ENCODE data around the gene RASSF7. TPM values are rescaled to one million over a fixed set of nuclear protein-coding genes. Genes with fewer than 3 reads are reported as not detected.

The RASSF7 gene
- total and polyA plus RNA-seq, 2 of the 8 experiments (the other 6 are each of a cell fraction or from before 2014, with no cell fraction given): 22.3 to 43.9 TPM

DNA sequence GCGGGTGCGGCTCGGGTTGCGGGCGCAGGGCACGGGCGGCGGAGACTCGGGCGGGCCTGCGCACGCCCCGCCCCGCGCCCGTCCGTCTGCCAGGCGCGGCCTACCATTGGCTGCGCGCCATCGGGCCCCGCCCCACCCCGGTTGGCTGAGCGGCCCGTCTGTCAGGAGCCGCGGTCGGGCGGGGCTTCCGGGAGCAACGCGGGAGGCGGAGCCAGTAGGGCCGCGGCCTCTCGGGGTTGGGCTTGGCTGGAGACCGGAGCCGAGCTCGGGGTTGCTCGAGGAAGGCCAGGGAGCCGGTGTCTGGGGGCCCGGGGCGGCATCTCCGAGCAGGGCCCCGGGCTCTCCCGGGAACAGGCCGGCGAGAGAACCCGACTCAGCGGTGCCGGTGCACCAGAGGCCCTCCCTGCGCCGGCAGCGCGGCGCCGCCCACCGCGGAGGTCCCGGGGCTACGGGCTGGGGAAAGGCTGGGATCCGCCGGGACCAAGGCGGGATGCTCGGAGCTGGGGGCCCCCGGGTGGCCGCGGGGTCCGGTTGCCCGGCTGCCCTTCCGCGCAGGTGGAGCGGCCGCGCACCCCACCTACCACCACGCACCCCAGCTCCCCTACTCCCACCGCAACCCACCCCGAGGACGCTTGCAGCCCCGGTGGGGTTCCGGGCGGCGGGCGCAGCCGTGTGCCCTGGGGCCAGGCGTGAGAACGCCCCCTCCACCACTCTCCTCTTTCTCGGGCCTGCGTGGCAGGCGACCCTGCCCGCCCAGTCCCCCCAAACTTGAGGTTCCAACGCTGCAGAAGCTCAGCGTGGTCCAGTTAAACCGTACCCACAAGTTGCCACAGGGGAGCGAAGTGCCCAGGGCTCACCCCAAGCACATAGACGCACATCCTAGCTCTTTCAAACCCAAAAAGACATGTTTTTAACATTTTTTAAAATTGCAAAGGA lies 25.0 kb upstream of the RASSF7 start, which contains the start of gene HRAS (continued):
- TF ChIP-seq TBP (IDR thresholded peaks at IDR 0.05; ENCODE audit: low read depth, low read length) (peak; percentile 54; the same call in 1 of the 2 replicates), FOSL1 (IDR thresholded peaks at IDR 0.05; ENCODE audit: insufficient read depth, low read depth, low read length) (0 out of 2 replicates have a peak, but pooled peaks have one; percentile 28), CREB1 (IDR thresholded peaks at IDR 0.05) (peak; percentile 45), CHD2 (IDR thresholded peaks at IDR 0.05; ENCODE audit: low read length) (peak; percentile 86), SUZ12 (IDR thresholded peaks at IDR 0.05; ENCODE audit: low read length) (0 out of 2 replicates have a peak, but pooled peaks have one; percentile 9), POU5F1 (IDR thresholded peaks at IDR 0.05; ENCODE audit: low read depth, low read length) (no peak), CBX5 (IDR thresholded peaks at IDR 0.05; ENCODE audit: low read depth, low read length) (no peak), KDM4A (IDR thresholded peaks at IDR 0.05; ENCODE audit: low read depth, low read length, severe bottlenecking) (peak; percentile 86), NRF1 (IDR thresholded peaks at IDR 0.05; ENCODE audit: low read depth, low read length) (peak; percentile 34; the same call in 1 of the 2 replicates), KDM5A (IDR thresholded peaks at IDR 0.05; ENCODE audit: low read length) (no peak), GABPA (IDR thresholded peaks at IDR 0.05; ENCODE audit: borderline replicate concordance, insufficient read depth, low read length) (no peak), SP1 (IDR thresholded peaks at IDR 0.05; ENCODE audit: low read depth, low read length) (peak; percentile 90), SP4 (IDR thresholded peaks at IDR 0.05; ENCODE audit: low read length) (no peak), TAF1 (IDR thresholded peaks at IDR 0.05; ENCODE audit: low read depth, low read length) (peak; percentile 52; the same call in 1 of the 2 replicates), HDAC6 (IDR thresholded peaks at IDR 0.05; ENCODE audit: low read depth, low read length) (no peak), TEAD4 (IDR thresholded peaks at IDR 0.05; ENCODE audit: low read depth, low read length) (no peak), BRCA1 (IDR thresholded peaks at IDR 0.05; ENCODE audit: low read depth, low read length) (no peak)
- TF ChIP-seq, protein P1, sequence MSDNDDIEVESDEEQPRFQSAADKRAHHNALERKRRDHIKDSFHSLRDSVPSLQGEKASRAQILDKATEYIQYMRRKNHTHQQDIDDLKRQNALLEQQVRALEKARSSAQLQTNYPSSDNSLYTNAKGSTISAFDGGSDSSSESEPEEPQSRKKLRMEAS (IDR thresholded peaks at IDR 0.05): no peak
- TF ChIP-seq, protein P2, sequence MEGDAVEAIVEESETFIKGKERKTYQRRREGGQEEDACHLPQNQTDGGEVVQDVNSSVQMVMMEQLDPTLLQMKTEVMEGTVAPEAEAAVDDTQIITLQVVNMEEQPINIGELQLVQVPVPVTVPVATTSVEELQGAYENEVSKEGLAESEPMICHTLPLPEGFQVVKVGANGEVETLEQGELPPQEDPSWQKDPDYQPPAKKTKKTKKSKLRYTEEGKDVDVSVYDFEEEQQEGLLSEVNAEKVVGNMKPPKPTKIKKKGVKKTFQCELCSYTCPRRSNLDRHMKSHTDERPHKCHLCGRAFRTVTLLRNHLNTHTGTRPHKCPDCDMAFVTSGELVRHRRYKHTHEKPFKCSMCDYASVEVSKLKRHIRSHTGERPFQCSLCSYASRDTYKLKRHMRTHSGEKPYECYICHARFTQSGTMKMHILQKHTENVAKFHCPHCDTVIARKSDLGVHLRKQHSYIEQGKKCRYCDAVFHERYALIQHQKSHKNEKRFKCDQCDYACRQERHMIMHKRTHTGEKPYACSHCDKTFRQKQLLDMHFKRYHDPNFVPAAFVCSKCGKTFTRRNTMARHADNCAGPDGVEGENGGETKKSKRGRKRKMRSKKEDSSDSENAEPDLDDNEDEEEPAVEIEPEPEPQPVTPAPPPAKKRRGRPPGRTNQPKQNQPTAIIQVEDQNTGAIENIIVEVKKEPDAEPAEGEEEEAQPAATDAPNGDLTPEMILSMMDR (IDR thresholded peaks at IDR 0.05; ENCODE audit: control extremely low read depth in 1 of 3, insufficient read depth in 1 of 3, low read depth in 1 of 3, low read length in 3 of 3): peak in 1 of 3 experiments; percentile 20; a peak in 1 of 4 replicates
- TF ChIP-seq, protein P3, sequence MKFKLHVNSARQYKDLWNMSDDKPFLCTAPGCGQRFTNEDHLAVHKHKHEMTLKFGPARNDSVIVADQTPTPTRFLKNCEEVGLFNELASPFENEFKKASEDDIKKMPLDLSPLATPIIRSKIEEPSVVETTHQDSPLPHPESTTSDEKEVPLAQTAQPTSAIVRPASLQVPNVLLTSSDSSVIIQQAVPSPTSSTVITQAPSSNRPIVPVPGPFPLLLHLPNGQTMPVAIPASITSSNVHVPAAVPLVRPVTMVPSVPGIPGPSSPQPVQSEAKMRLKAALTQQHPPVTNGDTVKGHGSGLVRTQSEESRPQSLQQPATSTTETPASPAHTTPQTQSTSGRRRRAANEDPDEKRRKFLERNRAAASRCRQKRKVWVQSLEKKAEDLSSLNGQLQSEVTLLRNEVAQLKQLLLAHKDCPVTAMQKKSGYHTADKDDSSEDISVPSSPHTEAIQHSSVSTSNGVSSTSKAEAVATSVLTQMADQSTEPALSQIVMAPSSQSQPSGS (IDR thresholded peaks at IDR 0.05; ENCODE audit: low read length): no peak
